ENCODE data around the gene CCDC136. TPM values are rescaled to one million over a fixed set of nuclear protein-coding genes. Genes with fewer than 3 reads are reported as not detected.

The CCDC136 gene
- total RNA-seq, 1 donor from 2014 or later = 4.7 TPM

- H3K27ac ChIP-seq (ENCODE audit: low read depth, low read length) = no peak overlapping the region
- no peak overlapping the region for H3K4me3 ChIP-seq (ENCODE audit: low read length in 3 of 3)
- peak overlapping the region in 1 of 3 donors; percentile 8 for H3K9ac ChIP-seq (ENCODE audit: low read depth in 1 of 3, low read length in 3 of 3)
- no peaks in the 10 kb centered on the region for H3K27me3 ChIP-seq (ENCODE audit: control insufficient read depth in 3 of 3, insufficient read depth in 3 of 3, low read length in 3 of 3)
- peaks cover 12 to 17% (median 15%) of the 10 kb centered on the region in 3 donors for H3K36me3 ChIP-seq (ENCODE audit: control insufficient read depth in 3 of 3, insufficient read depth in 3 of 3, low read length in 3 of 3)
- H3K4me1 ChIP-seq (ENCODE audit: control insufficient read depth in 3 of 3, insufficient read depth in 3 of 3, low read length in 3 of 3) = peaks cover 30 to 51% (median 42%) of the 10 kb centered on the region in 3 donors
- no peaks in the 10 kb centered on the region for H3K9me3 ChIP-seq (ENCODE audit: control insufficient read depth in 3 of 3, low read length in 3 of 3)
Observed at GRCh38 chr7:128865996-128866877, 74.5 kb downstream of the CCDC136 start.

GRCh38 chr7:128867241-128867640, 75.5 kb downstream of the CCDC136 start:
- H3K9ac ChIP-seq (ENCODE audit: low read depth in 1 of 3, low read length in 3 of 3) = no peak overlapping the region
- no peak overlapping the region for H3K27ac ChIP-seq (ENCODE audit: low read depth, low read length)
- no peaks in the 10 kb centered on the region for H3K27me3 ChIP-seq (ENCODE audit: control insufficient read depth in 3 of 3, insufficient read depth in 3 of 3, low read length in 3 of 3)
- no peak overlapping the region for H3K4me3 ChIP-seq (ENCODE audit: low read length in 3 of 3)
- peaks cover 27 to 47% (median 43%) of the 10 kb centered on the region in 3 donors for H3K4me1 ChIP-seq (ENCODE audit: control insufficient read depth in 3 of 3, insufficient read depth in 3 of 3, low read length in 3 of 3)
- H3K36me3 ChIP-seq (ENCODE audit: control insufficient read depth in 3 of 3, insufficient read depth in 3 of 3, low read length in 3 of 3) = peaks cover 12 to 17% (median 15%) of the 10 kb centered on the region in 3 donors
- no peaks in the 10 kb centered on the region for H3K9me3 ChIP-seq (ENCODE audit: control insufficient read depth in 3 of 3, low read length in 3 of 3)

- no peak overlapping the region for H3K4me3 ChIP-seq (ENCODE audit: low read length in 3 of 3)
- H3K9me3 ChIP-seq (ENCODE audit: control insufficient read depth in 3 of 3, low read length in 3 of 3) = no peaks in the 10 kb centered on the region
- H3K4me1 ChIP-seq (ENCODE audit: control insufficient read depth in 3 of 3, insufficient read depth in 3 of 3, low read length in 3 of 3) = peaks cover 24 to 41% (median 39%) of the 10 kb centered on the region in 3 donors
- H3K9ac ChIP-seq (ENCODE audit: low read depth in 1 of 3, low read length in 3 of 3) = peak overlapping the region in 1 of 3 donors; percentile 77
- no peaks in the 10 kb centered on the region for H3K27me3 ChIP-seq (ENCODE audit: control insufficient read depth in 3 of 3, insufficient read depth in 3 of 3, low read length in 3 of 3)
- H3K27ac ChIP-seq (ENCODE audit: low read depth, low read length) = no peak overlapping the region
- peaks cover 12 to 17% (median 15%) of the 10 kb centered on the region in 3 donors for H3K36me3 ChIP-seq (ENCODE audit: control insufficient read depth in 3 of 3, insufficient read depth in 3 of 3, low read length in 3 of 3)
Observed at GRCh38 chr7:128867842-128868623, 76.3 kb downstream of the CCDC136 start.

- Histone ChIP-seq H3K4me1 (ENCODE audit: control insufficient read depth in 3 of 3, insufficient read depth in 3 of 3, low read length in 3 of 3) (peaks cover 19 to 35% (median 32%) of the 10 kb centered on the region in 3 donors), H3K9ac (ENCODE audit: low read depth in 1 of 3, low read length in 3 of 3) (peak overlapping the region; percentile 68 to 77 (median 70)), H3K27me3 (ENCODE audit: control insufficient read depth in 3 of 3, insufficient read depth in 3 of 3, low read length in 3 of 3) (no peaks in the 10 kb centered on the region), H3K36me3 (ENCODE audit: control insufficient read depth in 3 of 3, insufficient read depth in 3 of 3, low read length in 3 of 3) (peaks cover 12 to 17% (median 15%) of the 10 kb centered on the region in 3 donors), H3K4me3 (ENCODE audit: low read length in 3 of 3) (peak overlapping the region; percentile 51 to 70 (median 65)), H3K27ac (ENCODE audit: low read depth, low read length) (no peak overlapping the region), H3K9me3 (ENCODE audit: control insufficient read depth in 3 of 3, low read length in 3 of 3) (no peaks in the 10 kb centered on the region)
Observed at GRCh38 chr7:128868624-128869137, 76.9 kb downstream of the CCDC136 start.

GRCh38 chr7:128869138-128869943, 77.6 kb downstream of the CCDC136 start:
- Histone ChIP-seq H3K36me3 (ENCODE audit: control insufficient read depth in 3 of 3, insufficient read depth in 3 of 3, low read length in 3 of 3) (peaks cover 12 to 17% (median 15%) of the 10 kb centered on the region in 3 donors), H3K9me3 (ENCODE audit: control insufficient read depth in 3 of 3, low read length in 3 of 3) (no peaks in the 10 kb centered on the region), H3K9ac (ENCODE audit: low read depth in 1 of 3, low read length in 3 of 3) (peak overlapping the region; percentile 68 to 77 (median 70)), H3K4me3 (ENCODE audit: low read length in 3 of 3) (peak overlapping the region; percentile 51 to 70 (median 65)), H3K4me1 (ENCODE audit: control insufficient read depth in 3 of 3, insufficient read depth in 3 of 3, low read length in 3 of 3) (peaks cover 13 to 37% (median 32%) of the 10 kb centered on the region in 3 donors), H3K27ac (ENCODE audit: low read depth, low read length) (no peak overlapping the region), H3K27me3 (ENCODE audit: control insufficient read depth in 3 of 3, insufficient read depth in 3 of 3, low read length in 3 of 3) (no peaks in the 10 kb centered on the region)

GRCh38 chr7:128869944-128870285, 78.1 kb downstream of the CCDC136 start:
- no peak overlapping the region for H3K27ac ChIP-seq (ENCODE audit: low read depth, low read length)

GRCh38 chr7:128871050-128871449, 79.3 kb downstream of the CCDC136 start:
- Histone ChIP-seq H3K9ac (ENCODE audit: low read depth in 1 of 3, low read length in 3 of 3) (peak overlapping the region in 1 of 3 donors; percentile 25), H3K4me3 (ENCODE audit: low read length in 3 of 3) (no peak overlapping the region), H3K36me3 (ENCODE audit: control insufficient read depth in 3 of 3, insufficient read depth in 3 of 3, low read length in 3 of 3) (peaks cover 2 to 4% (median 3%) of the 10 kb centered on the region in 3 donors), H3K27ac (ENCODE audit: low read depth, low read length) (no peak overlapping the region), H3K9me3 (ENCODE audit: control insufficient read depth in 3 of 3, low read length in 3 of 3) (no peaks in the 10 kb centered on the region), H3K27me3 (ENCODE audit: control insufficient read depth in 3 of 3, insufficient read depth in 3 of 3, low read length in 3 of 3) (no peaks in the 10 kb centered on the region), H3K4me1 (ENCODE audit: control insufficient read depth in 3 of 3, insufficient read depth in 3 of 3, low read length in 3 of 3) (peaks cover 13 to 42% (median 36%) of the 10 kb centered on the region in 3 donors)

More at GRCh38 chr7:128869944-128870285, 78.1 kb downstream of the CCDC136 start:
- Histone ChIP-seq H3K27me3 (ENCODE audit: control insufficient read depth in 3 of 3, insufficient read depth in 3 of 3, low read length in 3 of 3) (no peaks in the 10 kb centered on the region), H3K9ac (ENCODE audit: low read depth in 1 of 3, low read length in 3 of 3) (peak overlapping the region; percentile 20 to 77 (median 70)), H3K9me3 (ENCODE audit: control insufficient read depth in 3 of 3, low read length in 3 of 3) (no peaks in the 10 kb centered on the region), H3K4me3 (ENCODE audit: low read length in 3 of 3) (peak overlapping the region; percentile 51 to 70 (median 65)), H3K4me1 (ENCODE audit: control insufficient read depth in 3 of 3, insufficient read depth in 3 of 3, low read length in 3 of 3) (peaks cover 13 to 42% (median 36%) of the 10 kb centered on the region in 3 donors), H3K36me3 (ENCODE audit: control insufficient read depth in 3 of 3, insufficient read depth in 3 of 3, low read length in 3 of 3) (peaks cover 9 to 15% (median 14%) of the 10 kb centered on the region in 3 donors)
